ENCODE data around the gene SLC8A3. TPM values are rescaled to one million over a fixed set of nuclear protein-coding genes. Genes with fewer than 3 reads are reported as not detected.
A peak's percentile ranks its signal among the peaks of the same experiment; 100 is the strongest.
"Not testable (repeated sequence)": the region's sequence is repeated elsewhere in the genome, so short reads cannot be mapped to it uniquely, and the experiment has no call there.

The SLC8A3 gene, protein sequence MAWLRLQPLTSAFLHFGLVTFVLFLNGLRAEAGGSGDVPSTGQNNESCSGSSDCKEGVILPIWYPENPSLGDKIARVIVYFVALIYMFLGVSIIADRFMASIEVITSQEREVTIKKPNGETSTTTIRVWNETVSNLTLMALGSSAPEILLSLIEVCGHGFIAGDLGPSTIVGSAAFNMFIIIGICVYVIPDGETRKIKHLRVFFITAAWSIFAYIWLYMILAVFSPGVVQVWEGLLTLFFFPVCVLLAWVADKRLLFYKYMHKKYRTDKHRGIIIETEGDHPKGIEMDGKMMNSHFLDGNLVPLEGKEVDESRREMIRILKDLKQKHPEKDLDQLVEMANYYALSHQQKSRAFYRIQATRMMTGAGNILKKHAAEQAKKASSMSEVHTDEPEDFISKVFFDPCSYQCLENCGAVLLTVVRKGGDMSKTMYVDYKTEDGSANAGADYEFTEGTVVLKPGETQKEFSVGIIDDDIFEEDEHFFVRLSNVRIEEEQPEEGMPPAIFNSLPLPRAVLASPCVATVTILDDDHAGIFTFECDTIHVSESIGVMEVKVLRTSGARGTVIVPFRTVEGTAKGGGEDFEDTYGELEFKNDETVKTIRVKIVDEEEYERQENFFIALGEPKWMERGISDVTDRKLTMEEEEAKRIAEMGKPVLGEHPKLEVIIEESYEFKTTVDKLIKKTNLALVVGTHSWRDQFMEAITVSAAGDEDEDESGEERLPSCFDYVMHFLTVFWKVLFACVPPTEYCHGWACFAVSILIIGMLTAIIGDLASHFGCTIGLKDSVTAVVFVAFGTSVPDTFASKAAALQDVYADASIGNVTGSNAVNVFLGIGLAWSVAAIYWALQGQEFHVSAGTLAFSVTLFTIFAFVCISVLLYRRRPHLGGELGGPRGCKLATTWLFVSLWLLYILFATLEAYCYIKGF
- total RNA-seq, result under 1 TPM; 0.30 to 0.56 (median 0.32) TPM
- total RNA-seq (2013), result 0.74 TPM

DNA sequence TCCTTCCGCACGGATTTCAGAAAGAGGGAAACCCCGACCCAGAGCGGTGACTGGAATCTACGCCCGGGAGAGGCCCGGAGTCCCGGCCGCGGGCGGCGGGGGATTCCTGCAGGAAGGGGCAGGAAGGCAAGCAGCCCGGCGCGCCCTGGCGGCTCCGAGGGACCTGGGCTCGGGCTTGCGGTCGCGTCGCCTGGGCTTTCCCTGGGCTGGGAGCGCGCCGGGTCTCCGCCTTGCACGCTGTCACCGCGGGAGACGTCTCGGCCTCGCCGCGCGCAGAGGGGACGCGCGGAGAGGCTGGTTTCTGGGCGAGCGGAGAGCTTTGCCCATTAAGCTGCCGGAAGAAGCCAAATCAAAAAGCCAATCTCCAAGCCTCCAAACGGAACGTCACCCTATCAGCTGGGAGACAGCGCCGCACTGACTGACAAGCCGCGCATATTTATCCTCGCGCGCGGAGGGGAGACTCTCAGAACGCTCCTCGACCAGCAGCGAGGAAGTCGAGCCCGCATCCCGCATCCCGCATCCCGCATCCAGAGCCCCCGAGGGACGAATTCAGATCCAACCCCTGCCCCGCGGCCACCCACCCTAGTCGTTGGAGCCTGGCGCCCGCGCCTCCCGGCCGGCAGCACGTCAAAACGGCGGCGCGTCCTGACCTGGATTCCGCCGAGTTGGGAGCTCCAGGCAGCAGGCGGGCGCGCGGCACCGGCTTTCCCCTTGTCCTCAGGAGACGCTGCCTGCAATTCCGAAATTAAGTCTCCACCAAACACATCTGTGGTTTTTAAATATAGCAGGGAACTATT, at the start of gene SLC8A3:
Gene SLC8A3, minus strand, starts transcription at position 293 of the 797 bp plus-strand sequence. CDS start 20,529 bp downstream, outside the sequence.
- intact Hi-C loops (cut with micrococcal nuclease), result no loop called here
- H3K9me3 ChIP-seq (ENCODE audit: control insufficient read depth, insufficient read depth, low read length), result no peaks in the 10 kb centered on the region
- H3K36me3 ChIP-seq (ENCODE audit: control insufficient read depth, insufficient read depth, low read length), result no peaks in the 10 kb centered on the region
- Mint-ChIP-seq H3K4me3 (peak within 1 kb of the TSS; percentile 89), H3K27ac (peak within 1 kb of the TSS in 1 of 2 donors; percentile 58), H3K4me1 (peaks cover 19 to 30% of the 10 kb centered on the region in 2 donors), H3K27me3 (ENCODE audit: low read depth in 2 of 2) (peaks cover 40 to 44% of the 10 kb centered on the region in 2 donors), H3K36me3 (no peaks in the 10 kb centered on the region), H3K9me3 (no peaks in the 10 kb centered on the region)
- H3K4me3 ChIP-seq (ENCODE audit: low read length), result peak within 1 kb of the TSS; percentile 33
- TF ChIP-seq, protein P1, sequence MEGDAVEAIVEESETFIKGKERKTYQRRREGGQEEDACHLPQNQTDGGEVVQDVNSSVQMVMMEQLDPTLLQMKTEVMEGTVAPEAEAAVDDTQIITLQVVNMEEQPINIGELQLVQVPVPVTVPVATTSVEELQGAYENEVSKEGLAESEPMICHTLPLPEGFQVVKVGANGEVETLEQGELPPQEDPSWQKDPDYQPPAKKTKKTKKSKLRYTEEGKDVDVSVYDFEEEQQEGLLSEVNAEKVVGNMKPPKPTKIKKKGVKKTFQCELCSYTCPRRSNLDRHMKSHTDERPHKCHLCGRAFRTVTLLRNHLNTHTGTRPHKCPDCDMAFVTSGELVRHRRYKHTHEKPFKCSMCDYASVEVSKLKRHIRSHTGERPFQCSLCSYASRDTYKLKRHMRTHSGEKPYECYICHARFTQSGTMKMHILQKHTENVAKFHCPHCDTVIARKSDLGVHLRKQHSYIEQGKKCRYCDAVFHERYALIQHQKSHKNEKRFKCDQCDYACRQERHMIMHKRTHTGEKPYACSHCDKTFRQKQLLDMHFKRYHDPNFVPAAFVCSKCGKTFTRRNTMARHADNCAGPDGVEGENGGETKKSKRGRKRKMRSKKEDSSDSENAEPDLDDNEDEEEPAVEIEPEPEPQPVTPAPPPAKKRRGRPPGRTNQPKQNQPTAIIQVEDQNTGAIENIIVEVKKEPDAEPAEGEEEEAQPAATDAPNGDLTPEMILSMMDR (IDR thresholded peaks at IDR 0.05), result no peak
- DNase-seq, result peak; percentile 5 to 16
- peak in 2 of 3 donors; percentile 43 to 60 for ATAC-seq
- peaks cover 22% of the 10 kb centered on the region for H3K27me3 ChIP-seq (ENCODE audit: control insufficient read depth, insufficient read depth, low read length)
- under 1% methylated on average over 81 of the region's 83 CpGs for WGBS (ENCODE audit: insufficient coverage)
- no peak within 1 kb of the TSS for H3K27ac ChIP-seq (ENCODE audit: low read length)
- H3K4me1 ChIP-seq (ENCODE audit: control insufficient read depth, insufficient read depth, low read length), result peaks cover 22% of the 10 kb centered on the region

GRCh38 chr14:70237710-70238109, 49.0 kb upstream of the SLC8A3 start:
- Mint-ChIP-seq H3K9me3 (peaks cover 0 to 2% of the 10 kb centered on the region in 2 donors), H3K4me3 (no peak overlapping the region), H3K27me3 (ENCODE audit: low read depth in 2 of 2) (peaks cover 17 to 35% of the 10 kb centered on the region in 2 donors), H3K36me3 (peaks cover 7% of the 10 kb centered on the region), H3K4me1 (no peaks in the 10 kb centered on the region), H3K27ac (no peak overlapping the region)
- no peaks in the 10 kb centered on the region for H3K27me3 ChIP-seq (ENCODE audit: control insufficient read depth, insufficient read depth, low read length)
- H3K4me3 ChIP-seq (ENCODE audit: low read length), result no peak overlapping the region
- intact Hi-C loops (cut with micrococcal nuclease), result no loop called here
- no peak for ATAC-seq
- DNase-seq, result no peak
- WGBS (ENCODE audit: insufficient coverage), result 46% methylated on average over 3 of the region's 3 CpGs
- no peak overlapping the region for H3K27ac ChIP-seq (ENCODE audit: low read length)
- no peaks in the 10 kb centered on the region for H3K9me3 ChIP-seq (ENCODE audit: control insufficient read depth, insufficient read depth, low read length)
- no peaks in the 10 kb centered on the region for H3K4me1 ChIP-seq (ENCODE audit: control insufficient read depth, insufficient read depth, low read length)
- H3K36me3 ChIP-seq (ENCODE audit: control insufficient read depth, insufficient read depth, low read length), result no peaks in the 10 kb centered on the region
- TF ChIP-seq, protein P1 (IDR thresholded peaks at IDR 0.05), result no peak

DNA sequence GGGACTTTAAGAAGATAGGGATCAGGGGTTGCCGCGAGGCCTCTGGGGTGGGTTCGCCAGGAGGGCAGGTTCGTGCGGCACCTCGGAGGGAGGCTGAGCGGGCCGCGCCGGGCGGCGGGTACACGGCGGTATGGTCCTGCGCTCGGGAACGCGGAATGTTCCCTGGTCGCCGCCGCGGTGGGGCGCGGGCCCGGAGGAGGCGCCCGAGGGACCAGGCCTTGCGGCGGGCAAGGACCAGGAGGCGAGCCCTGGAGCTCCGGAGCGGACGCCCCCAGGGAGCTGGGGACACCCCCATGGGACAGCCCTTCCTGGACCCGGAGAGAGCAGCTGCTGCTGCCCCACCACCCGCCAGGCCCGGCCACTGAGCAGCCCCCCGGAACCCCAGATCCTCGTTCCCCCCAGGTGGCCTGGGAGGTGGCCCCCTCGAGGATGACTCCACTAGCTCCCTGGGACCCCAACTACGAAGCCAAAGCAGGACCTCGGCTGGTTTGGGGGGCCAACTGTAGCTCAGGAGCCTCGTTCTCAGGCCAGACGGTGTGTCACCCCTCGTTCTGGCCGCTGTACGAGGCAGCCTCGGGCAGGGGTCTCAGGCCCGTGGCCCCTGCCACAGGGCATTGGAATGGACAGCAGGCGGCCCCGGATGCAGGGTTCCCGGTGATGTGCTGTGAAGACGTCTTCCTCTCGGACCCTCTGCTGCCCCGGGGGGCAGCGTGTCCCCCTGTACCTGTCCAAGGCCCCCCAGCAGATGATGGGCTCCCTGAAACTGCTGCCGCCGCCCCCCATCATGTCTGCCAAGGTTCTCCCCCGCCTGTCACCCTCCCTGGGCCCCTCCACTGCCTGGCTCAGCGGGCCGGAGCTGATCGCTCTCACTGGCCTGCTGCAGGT, 45.6 kb upstream of the SLC8A3 start:
- Histone ChIP-seq H3K36me3 (ENCODE audit: control insufficient read depth, insufficient read depth, low read length) (no peaks in the 10 kb centered on the region), H3K27me3 (ENCODE audit: control insufficient read depth, insufficient read depth, low read length) (no peaks in the 10 kb centered on the region), H3K4me1 (ENCODE audit: control insufficient read depth, insufficient read depth, low read length) (no peaks in the 10 kb centered on the region), H3K4me3 (ENCODE audit: low read length) (no peak overlapping the region), H3K9me3 (ENCODE audit: control insufficient read depth, insufficient read depth, low read length) (no peaks in the 10 kb centered on the region), H3K27ac (ENCODE audit: low read length) (no peak overlapping the region)
- H3K36me3 Mint-ChIP-seq, result no peaks in the 10 kb centered on the region
- DNase-seq (no peak), ATAC-seq (no peak)
- WGBS (ENCODE audit: insufficient coverage), result 93% methylated on average over 61 of the region's 61 CpGs
- H3K4me3 Mint-ChIP-seq, result no peak overlapping the region
- H3K27ac Mint-ChIP-seq, result no peak overlapping the region
- no peaks in the 10 kb centered on the region for H3K9me3 Mint-ChIP-seq
- no peaks in the 10 kb centered on the region for H3K4me1 Mint-ChIP-seq
- H3K27me3 Mint-ChIP-seq (ENCODE audit: low read depth in 2 of 2), result peaks cover 17 to 32% of the 10 kb centered on the region in 2 donors
- TF ChIP-seq, protein P1 (IDR thresholded peaks at IDR 0.05), result no peak
- intact Hi-C loops (cut with micrococcal nuclease), result no loop called here

DNA sequence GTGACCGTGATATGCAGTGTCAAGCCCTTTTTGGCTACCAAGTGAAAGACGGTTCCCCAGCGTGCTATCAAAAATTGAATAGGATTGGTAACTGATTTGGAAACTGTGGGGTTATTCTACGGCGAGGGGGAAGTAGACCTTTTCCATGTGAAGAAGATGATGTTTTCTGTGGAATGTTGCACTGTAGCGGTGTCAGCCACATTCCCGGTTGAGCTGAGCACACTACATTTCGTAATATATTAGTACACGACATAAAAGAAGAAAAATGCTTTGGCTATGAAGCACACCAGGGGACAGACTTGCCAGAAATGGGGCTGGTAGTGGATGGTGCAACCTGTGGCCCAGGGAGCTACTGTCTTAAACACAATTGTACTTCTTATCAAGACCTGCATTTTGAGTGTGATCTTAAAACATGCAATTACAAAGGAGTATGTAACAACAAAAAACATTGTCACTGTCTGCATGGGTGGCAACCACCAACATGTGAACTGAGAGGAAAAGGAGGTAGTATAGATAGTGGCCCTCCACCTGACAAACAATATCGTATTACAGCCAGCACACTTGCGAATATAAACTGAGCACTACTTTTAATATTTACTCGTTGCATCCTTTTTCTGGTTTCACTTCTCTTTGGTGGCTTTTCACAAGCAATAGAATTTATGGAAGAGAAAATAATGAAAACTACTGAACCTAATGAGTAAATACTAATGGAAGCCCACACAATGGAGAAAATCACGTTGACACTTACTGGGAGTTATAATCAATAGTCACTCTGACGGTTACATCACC, 43.2 kb upstream of the SLC8A3 start:
- H3K27me3 Mint-ChIP-seq (ENCODE audit: low read depth in 2 of 2), result peaks cover 24 to 25% of the 10 kb centered on the region in 2 donors
- H3K4me1 Mint-ChIP-seq, result not testable (repeated sequence)

More for the DNA sequence above, 43.2 kb upstream of the SLC8A3 start:
- DNase-seq; H3K27ac Mint-ChIP-seq; H3K27me3 ChIP-seq (ENCODE audit: control insufficient read depth, insufficient read depth, low read length); H3K27ac ChIP-seq (ENCODE audit: low read length); H3K36me3 Mint-ChIP-seq; H3K4me3 Mint-ChIP-seq; H3K4me3 ChIP-seq (ENCODE audit: low read length); intact Hi-C loops (cut with micrococcal nuclease); H3K4me1 ChIP-seq (ENCODE audit: control insufficient read depth, insufficient read depth, low read length); H3K9me3 ChIP-seq (ENCODE audit: control insufficient read depth, insufficient read depth, low read length); H3K36me3 ChIP-seq (ENCODE audit: control insufficient read depth, insufficient read depth, low read length); H3K9me3 Mint-ChIP-seq; ATAC-seq: not testable (repeated sequence)
- WGBS (ENCODE audit: insufficient coverage), result 89% methylated on average over 13 of the region's 14 CpGs

Measured in natural killer cell (primary cell).